AG04450 (cell line): Measurements from ENCODE around the gene ATP6V1B1. TPM values are rescaled to one million over a fixed set of nuclear protein-coding genes. Genes with fewer than 3 reads are reported as not detected.

ENCODE experiments used
- CTCF ChIA-PET: fragments of 300-600, 350-600 bp; formaldehyde crosslinking; extraction: SDS; loops from one replicate; lab custom pipeline; 2022; ENCODE audit warnings: antibody characterized with exemption, inconsistent platforms; lab: Charles Lee
- POLR2A ChIA-PET: fragments of 350-600 bp; formaldehyde crosslinking; extraction: SDS; loops from one replicate; lab custom pipeline; 2021; ENCODE audit warnings: antibody characterized with exemption, inconsistent platforms; lab: Yijun Ruan, JAX
- DNase-seq: peaks from one replicate; pipeline ENCODE4 v3.0.0-alpha.2; 2011; ENCODE audit warnings: low read depth, low spot score
- H3K27ac ChIP-seq: one replicate; pipeline ENCODE4 v1.5.1; 2012; ENCODE audit warnings: low read depth, low read length, control low read depth
- H3K27me3 ChIP-seq: one replicate; pipeline ENCODE4 v1.6.0; 2012; ENCODE audit warnings: low read length; ENCODE audit not compliant: control insufficient read depth, insufficient read depth
- H3K4me3 ChIP-seq: 2 replicates; pipeline ENCODE4 v1.5.1; 2011; ENCODE audit warnings: mild to moderate bottlenecking, low read depth, low read length, control low read depth
- H3K9me3 ChIP-seq: 2 replicates; pipeline ENCODE4 v1.5.1; 2012; ENCODE audit warnings: low read length; ENCODE audit not compliant: control insufficient read depth, insufficient read depth
- CTCF ChIP-seq: IDR thresholded peaks from 2 replicates; pipeline ENCODE4 v1.5.1; 2011; ENCODE audit warnings: low read depth, low read length, control low read depth, inconsistent platforms
- polyA plus RNA-seq: library from polyadenylated mRNA; depleted of rRNA; stranded (reverse); fragments of >200 nt; gene quantifications from 2 replicates; pipeline ENCODE4 v1.2.3, GENCODE V29; 2011

ATP6V1B1 gene
- polyA plus RNA-seq, 1 experiment, result 0.82 TPM

GRCh38 chr2:70895998-70896764, 39.5 kb upstream of the ATP6V1B1 start:
- no peak overlapping the region for H3K27ac ChIP-seq
- ChIA-PET CTCF (interaction anchor here (1.4 to 2.4 kb wide), 3 partner anchors 24 to 51 kb away, joined by 4 to 13 read pairs (median 4); no protein-coding TSS in a partner anchor), POLR2A (no interaction called here)
- no peak for TF ChIP-seq CTCF
- DNase-seq, result no peak
- no peaks in the 10 kb centered on the region; the same call in 1 of the 2 replicates for H3K9me3 ChIP-seq
- H3K27me3 ChIP-seq, result peaks cover 86% of the 10 kb centered on the region
- H3K4me3 ChIP-seq, result no peak overlapping the region

GRCh38 chr2:70896765-70897202, 38.9 kb upstream of the ATP6V1B1 start:
- CTCF ChIA-PET, result interaction anchor here (1.5 to 2.4 kb wide), 2 partner anchors 26 to 50 kb away, joined by 4 to 13 read pairs; no protein-coding TSS in a partner anchor
- no peak for TF ChIP-seq CTCF
- Histone ChIP-seq H3K27ac (no peak overlapping the region), H3K9me3 (no peaks in the 10 kb centered on the region; the same call in 1 of the 2 replicates), H3K27me3 (peaks cover 80% of the 10 kb centered on the region), H3K4me3 (no peak overlapping the region)
- no peak for DNase-seq
- POLR2A ChIA-PET, result no interaction called here

DNA sequence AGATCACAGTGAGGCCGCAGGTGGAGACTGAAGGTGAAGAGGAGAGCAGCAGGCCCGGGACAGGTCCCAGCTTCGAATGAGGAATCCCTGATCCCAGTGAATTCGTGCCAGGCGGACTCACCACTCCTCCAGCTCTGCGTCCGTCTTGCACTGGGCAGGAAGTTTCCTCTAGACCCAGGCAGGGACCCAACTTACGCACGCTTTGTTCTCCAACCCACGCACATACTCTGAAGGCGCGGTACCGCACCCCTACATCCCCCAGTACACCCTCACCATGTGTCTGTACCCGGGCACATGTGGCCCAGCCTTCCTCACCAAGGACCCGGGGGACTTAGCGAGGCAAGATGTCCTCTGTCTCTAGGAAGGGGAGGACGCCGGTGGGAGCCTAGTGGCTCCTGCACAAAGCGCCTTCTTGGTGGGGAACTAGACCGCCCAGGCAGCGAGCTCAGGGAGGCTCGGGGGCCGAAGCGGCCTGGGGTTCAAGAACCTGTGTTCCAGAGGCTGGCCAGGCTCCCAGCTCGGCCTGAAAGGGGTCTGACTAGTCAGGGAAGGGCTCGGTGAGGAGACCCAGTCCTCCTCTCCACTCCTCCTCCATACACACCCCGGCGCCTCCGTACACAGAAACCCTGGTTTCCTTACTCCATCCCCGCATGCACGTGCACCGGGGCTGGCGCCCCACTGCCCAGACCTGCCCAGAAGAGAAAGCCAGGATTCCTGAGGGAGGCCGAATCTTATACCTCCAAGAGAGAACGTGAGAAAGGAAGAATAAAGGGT, 38.3 kb upstream of the ATP6V1B1 start:
- H3K4me3 ChIP-seq, result no peak overlapping the region
- H3K9me3 ChIP-seq, result no peaks in the 10 kb centered on the region; the same call in 1 of the 2 replicates
- no peak overlapping the region for H3K27ac ChIP-seq
- no peak for TF ChIP-seq CTCF
- CTCF ChIA-PET, result interaction anchor here (0.5 to 1.2 kb wide), 2 partner anchors 23 to 595 kb away, joined by 3 read pairs; no protein-coding TSS in a partner anchor
- DNase-seq, result no peak
- peaks cover 74% of the 10 kb centered on the region for H3K27me3 ChIP-seq
- POLR2A ChIA-PET, result no interaction called here

DNA sequence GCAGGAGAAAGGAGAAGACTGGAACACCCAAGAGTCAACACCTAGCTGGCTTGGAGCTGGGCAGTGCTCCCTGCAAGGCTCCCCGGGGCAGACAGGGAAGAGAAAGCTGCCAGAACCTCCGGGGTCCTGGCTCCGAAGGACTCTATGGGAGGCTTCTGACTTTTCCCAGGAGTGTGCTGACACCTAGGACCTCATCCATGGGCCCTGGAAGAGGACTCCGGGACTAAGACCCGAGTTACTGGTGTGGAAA, 37.8 kb upstream of the ATP6V1B1 start:
- TF ChIP-seq CTCF, result no peak
- DNase-seq, result no peak
- H3K27ac ChIP-seq, result no peak overlapping the region
- ChIA-PET POLR2A (interaction anchor here (0.5 kb wide), 1 partner anchor 1952 kb away, joined by 7 read pairs; no protein-coding TSS in a partner anchor), CTCF (interaction anchor here (0.5 to 1.2 kb wide), 2 partner anchors 22 to 595 kb away, joined by 3 read pairs; no protein-coding TSS in a partner anchor)
- H3K9me3 ChIP-seq, result no peaks in the 10 kb centered on the region; the same call in 1 of the 2 replicates
- H3K27me3 ChIP-seq, result peaks cover 69% of the 10 kb centered on the region
- no peak overlapping the region for H3K4me3 ChIP-seq
